ENCODE results near the gene ABL1.

ABL1 gene

GRCh38 chr9:130849356-130849755, 14.3 kb downstream of the ABL1 start:
- H4K20me1 ChIP-seq (ENCODE audit: control insufficient read depth, insufficient read depth, low read depth, low read length), result no peaks in the 10 kb centered on the region
- H3K36me3 ChIP-seq (ENCODE audit: control insufficient read depth, low read length), result peaks cover 5% of the 10 kb centered on the region; the same call in 1 of the 2 replicates
- no peak overlapping the region for H3K4me2 ChIP-seq (ENCODE audit: low read length)
- H3K79me2 ChIP-seq (ENCODE audit: control insufficient read depth, low read length), result peaks cover 68% of the 10 kb centered on the region
- H3K9me2 ChIP-seq (replicated peaks; ENCODE audit: control insufficient read depth, low read length), result no peaks in the 10 kb centered on the region
- H3K27me3 ChIP-seq (ENCODE audit: control insufficient read depth, low read length), result no peaks in the 10 kb centered on the region
- no peaks in the 10 kb centered on the region for H3K4me1 ChIP-seq (ENCODE audit: control insufficient read depth, low read length)
- no peaks in the 10 kb centered on the region for H3F3A ChIP-seq (ENCODE audit: control insufficient read depth, insufficient read depth)
- no peak overlapping the region for H3K27ac ChIP-seq (ENCODE audit: low read depth, low read length)
- TF ChIP-seq, protein P1, sequence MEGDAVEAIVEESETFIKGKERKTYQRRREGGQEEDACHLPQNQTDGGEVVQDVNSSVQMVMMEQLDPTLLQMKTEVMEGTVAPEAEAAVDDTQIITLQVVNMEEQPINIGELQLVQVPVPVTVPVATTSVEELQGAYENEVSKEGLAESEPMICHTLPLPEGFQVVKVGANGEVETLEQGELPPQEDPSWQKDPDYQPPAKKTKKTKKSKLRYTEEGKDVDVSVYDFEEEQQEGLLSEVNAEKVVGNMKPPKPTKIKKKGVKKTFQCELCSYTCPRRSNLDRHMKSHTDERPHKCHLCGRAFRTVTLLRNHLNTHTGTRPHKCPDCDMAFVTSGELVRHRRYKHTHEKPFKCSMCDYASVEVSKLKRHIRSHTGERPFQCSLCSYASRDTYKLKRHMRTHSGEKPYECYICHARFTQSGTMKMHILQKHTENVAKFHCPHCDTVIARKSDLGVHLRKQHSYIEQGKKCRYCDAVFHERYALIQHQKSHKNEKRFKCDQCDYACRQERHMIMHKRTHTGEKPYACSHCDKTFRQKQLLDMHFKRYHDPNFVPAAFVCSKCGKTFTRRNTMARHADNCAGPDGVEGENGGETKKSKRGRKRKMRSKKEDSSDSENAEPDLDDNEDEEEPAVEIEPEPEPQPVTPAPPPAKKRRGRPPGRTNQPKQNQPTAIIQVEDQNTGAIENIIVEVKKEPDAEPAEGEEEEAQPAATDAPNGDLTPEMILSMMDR (IDR thresholded peaks at IDR 0.05; ENCODE audit: low read depth, low read length, poor library complexity, severe bottlenecking), result no peak
- no peak for TF ChIP-seq EZH2phosphoT487 (IDR thresholded peaks at IDR 0.05; ENCODE audit: borderline replicate concordance, low read length)
- no peak overlapping the region for H3K4me3 ChIP-seq (ENCODE audit: low read length)
- no peaks in the 10 kb centered on the region for H3K9me3 ChIP-seq (ENCODE audit: control insufficient read depth, insufficient read depth, low read length)

DNA sequence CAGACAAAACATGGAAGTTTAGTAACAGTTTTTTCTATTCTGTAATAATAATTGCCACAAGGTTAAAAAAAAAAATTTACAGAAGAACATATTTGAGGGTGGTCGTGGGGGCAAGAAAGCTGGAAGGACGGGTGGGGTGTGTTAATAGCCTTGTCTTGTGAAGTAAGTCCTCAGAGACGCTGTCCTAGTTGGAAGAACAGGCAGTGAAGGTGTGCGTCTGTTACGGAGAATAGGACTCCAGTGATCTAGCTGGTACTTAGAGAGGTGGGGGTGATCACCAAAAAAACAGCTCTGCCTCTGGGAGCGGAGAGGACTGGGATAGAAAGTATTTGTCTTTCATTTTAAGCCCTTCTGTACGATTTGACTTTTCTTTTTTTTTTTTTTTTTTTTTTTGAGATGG, 17.7 kb downstream of the ABL1 start:
- Histone ChIP-seq H3K4me2 (ENCODE audit: low read length) (no peak overlapping the region), H3K4me1 (ENCODE audit: control insufficient read depth, low read length) (no peaks in the 10 kb centered on the region), H3K36me3 (ENCODE audit: control insufficient read depth, low read length) (peaks cover 23% of the 10 kb centered on the region), H3K27ac (ENCODE audit: low read depth, low read length) (no peak overlapping the region), H4K20me1 (ENCODE audit: control insufficient read depth, insufficient read depth, low read depth, low read length) (0 out of 2 replicates have a peak, but pooled peaks cover 3% of the 10 kb centered on the region), H3K9me2 (replicated peaks; ENCODE audit: control insufficient read depth, low read length) (no peaks in the 10 kb centered on the region), H3K9me3 (ENCODE audit: control insufficient read depth, insufficient read depth, low read length) (no peaks in the 10 kb centered on the region), H3K79me2 (ENCODE audit: control insufficient read depth, low read length) (peaks cover 35% of the 10 kb centered on the region), H3K4me3 (ENCODE audit: low read length) (no peak overlapping the region), H3F3A (ENCODE audit: control insufficient read depth, insufficient read depth) (no peaks in the 10 kb centered on the region), H3K27me3 (ENCODE audit: control insufficient read depth, low read length) (no peaks in the 10 kb centered on the region)
- no peak for TF ChIP-seq EZH2phosphoT487 (IDR thresholded peaks at IDR 0.05; ENCODE audit: borderline replicate concordance, low read length)
- TF ChIP-seq, protein P1 (IDR thresholded peaks at IDR 0.05; ENCODE audit: low read depth, low read length, poor library complexity, severe bottlenecking), result no peak

DNA sequence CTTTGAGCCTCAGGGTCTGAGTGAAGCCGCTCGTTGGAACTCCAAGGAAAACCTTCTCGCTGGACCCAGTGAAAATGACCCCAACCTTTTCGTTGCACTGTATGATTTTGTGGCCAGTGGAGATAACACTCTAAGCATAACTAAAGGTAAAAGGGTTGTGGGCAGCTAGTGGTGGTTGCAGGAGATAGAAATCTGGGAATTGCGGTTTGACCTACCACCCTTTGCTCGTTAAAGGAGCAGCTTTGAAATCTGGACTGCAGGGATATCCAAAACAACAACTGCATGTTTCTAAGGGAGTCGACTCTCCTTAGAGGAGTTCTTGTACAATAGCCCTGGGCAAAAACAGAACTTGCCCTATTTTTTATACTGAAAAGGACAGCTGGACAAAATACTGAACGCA, 19.0 kb downstream of the ABL1 start:
- Histone ChIP-seq H3K27ac (ENCODE audit: low read depth, low read length) (no peak overlapping the region), H3K4me3 (ENCODE audit: low read length) (no peak overlapping the region), H3K36me3 (ENCODE audit: control insufficient read depth, low read length) (peaks cover 24% of the 10 kb centered on the region), H3K4me1 (ENCODE audit: control insufficient read depth, low read length) (no peaks in the 10 kb centered on the region), H3F3A (ENCODE audit: control insufficient read depth, insufficient read depth) (no peaks in the 10 kb centered on the region), H3K27me3 (ENCODE audit: control insufficient read depth, low read length) (no peaks in the 10 kb centered on the region), H3K9me2 (replicated peaks; ENCODE audit: control insufficient read depth, low read length) (no peaks in the 10 kb centered on the region), H3K4me2 (ENCODE audit: low read length) (no peak overlapping the region), H3K9me3 (ENCODE audit: control insufficient read depth, insufficient read depth, low read length) (no peaks in the 10 kb centered on the region), H4K20me1 (ENCODE audit: control insufficient read depth, insufficient read depth, low read depth, low read length) (0 out of 2 replicates have a peak, but pooled peaks cover 3% of the 10 kb centered on the region), H3K79me2 (ENCODE audit: control insufficient read depth, low read length) (peaks cover 24% of the 10 kb centered on the region)
- TF ChIP-seq, protein P1 (IDR thresholded peaks at IDR 0.05; ENCODE audit: low read depth, low read length, poor library complexity, severe bottlenecking), result no peak
- no peak for TF ChIP-seq EZH2phosphoT487 (IDR thresholded peaks at IDR 0.05; ENCODE audit: borderline replicate concordance, low read length)
